ENCODE measurements around the gene ZFYVE19.

Gene ZFYVE19, protein sequence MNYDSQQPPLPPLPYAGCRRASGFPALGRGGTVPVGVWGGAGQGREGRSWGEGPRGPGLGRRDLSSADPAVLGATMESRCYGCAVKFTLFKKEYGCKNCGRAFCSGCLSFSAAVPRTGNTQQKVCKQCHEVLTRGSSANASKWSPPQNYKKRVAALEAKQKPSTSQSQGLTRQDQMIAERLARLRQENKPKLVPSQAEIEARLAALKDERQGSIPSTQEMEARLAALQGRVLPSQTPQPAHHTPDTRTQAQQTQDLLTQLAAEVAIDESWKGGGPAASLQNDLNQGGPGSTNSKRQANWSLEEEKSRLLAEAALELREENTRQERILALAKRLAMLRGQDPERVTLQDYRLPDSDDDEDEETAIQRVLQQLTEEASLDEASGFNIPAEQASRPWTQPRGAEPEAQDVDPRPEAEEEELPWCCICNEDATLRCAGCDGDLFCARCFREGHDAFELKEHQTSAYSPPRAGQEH

DNA sequence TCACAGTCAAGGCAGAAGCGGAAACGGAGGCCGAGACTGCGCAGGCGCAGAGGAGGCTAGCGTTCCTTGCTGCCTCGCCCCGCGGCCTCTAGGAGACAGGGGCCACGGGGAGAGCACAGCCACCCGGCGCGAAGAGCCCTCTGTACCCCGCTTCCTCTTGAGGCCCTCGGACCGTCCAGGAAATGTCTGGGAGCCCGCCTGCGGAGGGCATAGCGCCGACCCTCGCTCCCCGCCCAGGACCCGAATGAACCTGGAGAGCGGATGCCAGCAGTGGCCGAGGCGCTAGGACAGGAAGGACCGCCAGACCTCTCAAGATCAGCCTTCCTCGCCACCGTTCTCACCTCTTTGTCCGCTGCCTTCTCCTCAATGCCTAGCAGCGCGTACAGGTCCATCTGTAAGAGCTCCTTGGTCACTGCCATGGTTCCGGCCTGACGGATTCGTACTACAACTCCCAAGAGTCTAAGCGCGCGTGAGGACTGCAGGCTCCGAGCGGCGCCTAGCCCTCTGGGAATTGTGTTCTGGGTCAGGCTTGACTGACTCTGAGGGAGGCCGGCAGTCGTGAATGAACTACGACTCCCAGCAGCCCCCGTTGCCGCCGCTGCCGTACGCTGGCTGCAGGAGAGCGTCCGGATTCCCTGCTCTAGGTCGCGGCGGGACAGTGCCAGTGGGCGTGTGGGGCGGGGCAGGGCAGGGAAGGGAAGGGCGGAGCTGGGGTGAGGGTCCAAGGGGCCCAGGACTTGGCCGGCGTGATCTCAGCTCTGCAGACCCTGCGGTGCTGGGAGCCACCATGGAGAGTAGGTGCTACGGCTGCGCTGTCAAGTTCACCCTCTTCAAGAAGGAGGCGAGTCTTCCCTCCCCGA, at the start of gene ZFYVE19, which contains the start of gene DNAJC17:
ZFYVE19 (plus strand) TSS at position 62 of the 860 bp plus-strand sequence; CDS start at position 563, 501 bp downstream.
DNAJC17 (minus strand) TSS at position 446 of the 860 bp plus-strand sequence; CDS start at position 419, 27 bp downstream.
- peak; percentile 95 for DNase-seq

DNA sequence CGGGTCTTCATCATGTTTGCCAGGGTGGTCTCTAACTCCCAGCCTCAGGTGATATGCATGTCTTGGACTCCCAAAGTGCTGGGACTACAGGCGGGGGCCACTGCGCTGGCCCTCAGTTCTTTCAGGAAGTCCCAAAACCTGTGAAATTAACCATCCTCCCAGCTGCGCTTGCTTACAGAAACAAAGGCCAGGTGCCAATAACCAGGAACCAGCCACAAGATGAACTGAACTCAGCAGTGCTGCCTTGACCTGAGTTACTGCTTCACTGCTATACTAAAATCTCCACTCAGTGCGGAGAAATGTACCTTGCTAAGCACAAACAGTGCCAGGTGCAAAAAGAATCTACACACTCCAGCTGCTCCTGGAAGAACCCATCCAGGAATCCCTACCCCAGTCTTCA, 46.9 kb upstream of the ZFYVE19 start:
- DNase-seq: no peak

DNA sequence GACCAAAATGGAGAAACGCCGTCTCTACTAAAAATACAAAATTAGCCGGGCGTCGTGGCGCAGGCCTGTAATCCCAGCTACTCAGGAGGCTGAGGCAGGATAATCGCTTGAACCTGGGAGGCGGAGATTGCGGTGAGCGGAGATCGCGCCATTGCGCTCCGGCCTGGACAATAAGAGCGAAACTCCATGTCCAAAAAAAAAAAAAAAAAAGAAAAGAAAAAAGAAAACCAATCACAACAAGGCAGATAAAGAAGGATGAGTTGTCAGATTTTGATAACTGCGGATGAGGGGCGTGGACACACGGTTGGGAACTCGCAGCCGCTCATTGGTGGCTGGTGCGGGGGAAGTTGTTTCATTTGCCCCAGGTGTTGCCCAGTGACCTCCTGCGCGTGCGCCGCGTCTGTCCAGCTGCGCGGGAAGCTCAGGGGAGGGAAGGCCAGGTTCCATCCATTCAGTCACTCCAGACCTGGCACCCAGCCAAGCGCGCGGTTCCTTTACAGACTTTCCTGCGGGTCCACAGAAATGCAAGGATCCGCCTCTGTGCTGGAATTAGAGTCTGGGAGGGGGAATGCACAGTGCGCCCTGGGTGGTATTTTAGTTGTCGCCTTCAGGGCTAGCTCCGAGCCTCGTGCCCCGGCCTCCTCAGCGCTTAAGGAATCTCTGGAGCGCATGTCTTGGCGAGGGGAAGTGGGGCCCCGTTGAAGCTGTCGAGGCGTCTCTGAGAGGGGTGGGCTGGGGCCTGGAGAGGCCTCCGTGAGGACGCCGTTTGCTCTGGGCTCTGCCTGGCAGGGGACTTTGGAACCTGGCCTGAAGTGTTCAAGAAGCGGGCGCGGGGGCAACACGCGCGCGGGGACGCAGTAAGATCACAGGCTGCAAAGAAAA, 43.7 kb upstream of the ZFYVE19 start:
- peak; percentile 29 for DNase-seq

DNA sequence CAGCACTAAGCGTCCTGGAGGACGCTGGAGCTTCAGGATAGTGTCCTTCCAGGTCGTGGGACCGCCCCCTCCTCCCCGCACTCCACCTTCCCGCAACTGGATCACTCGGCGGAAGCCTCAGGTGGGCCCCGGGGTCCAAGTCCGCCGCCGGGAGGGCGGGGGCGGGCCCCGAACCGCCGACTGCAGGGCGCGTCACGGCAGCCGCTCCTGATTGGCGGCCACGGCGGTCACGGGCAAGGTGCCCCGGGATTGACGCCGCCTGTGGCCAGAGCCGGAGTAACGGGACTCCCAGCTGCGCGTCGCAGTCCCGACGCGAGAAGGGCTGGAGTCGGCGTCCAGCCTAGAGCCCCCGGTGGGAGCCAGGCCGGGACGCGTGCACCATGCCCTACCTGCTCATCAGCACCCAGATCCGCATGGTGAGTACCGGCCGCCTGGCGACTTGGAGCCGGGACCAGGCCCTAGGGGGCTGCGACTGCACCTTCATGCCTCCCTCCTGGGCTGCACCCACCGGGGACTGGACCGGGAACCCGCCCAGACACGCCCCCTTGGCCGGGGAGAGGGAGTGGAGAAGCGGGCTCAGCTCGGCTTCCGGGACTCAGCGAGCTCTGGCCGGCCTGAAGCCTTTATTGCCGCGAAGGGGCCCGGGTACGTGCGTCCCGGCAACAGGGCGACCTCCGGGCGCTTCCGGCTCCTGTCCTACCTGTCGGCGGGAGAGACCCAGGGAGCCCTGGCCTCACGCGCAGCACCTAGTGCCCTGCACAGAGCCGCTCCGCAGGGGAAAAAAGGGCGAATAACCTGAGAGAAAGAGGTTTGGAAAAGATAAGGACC, 42.9 kb upstream of the ZFYVE19 start, which contains the start of gene GCHFR:
GCHFR (plus strand) TSS at position 268 of the 828 bp plus-strand sequence; CDS start at position 381, 113 bp downstream.
- DNase-seq: peak; percentile 65

DNA sequence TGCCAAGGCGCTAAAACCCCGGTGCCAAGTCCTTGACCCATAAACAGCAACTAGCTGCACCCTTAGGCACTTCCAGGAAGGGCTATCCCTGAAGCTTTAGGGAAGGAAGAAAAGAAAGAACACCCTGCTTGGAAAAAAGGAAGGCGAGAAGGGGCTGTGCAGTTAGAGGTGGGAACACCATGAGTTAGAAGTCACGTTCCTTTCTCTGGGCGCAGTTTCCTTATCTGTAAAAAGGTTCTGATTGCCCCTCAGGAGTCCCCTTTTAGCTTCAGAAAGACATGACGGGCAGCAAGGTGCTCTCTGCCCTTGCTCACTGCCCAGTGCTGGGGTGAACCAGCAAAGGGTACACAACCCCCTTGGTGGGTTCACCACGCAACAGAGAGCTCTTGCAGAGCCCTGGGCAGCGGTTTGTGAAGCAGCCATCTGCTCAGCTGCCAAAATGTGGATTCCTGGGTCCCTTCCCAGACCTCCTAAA, 42.2 kb upstream of the ZFYVE19 start:
- no peak for DNase-seq

DNA sequence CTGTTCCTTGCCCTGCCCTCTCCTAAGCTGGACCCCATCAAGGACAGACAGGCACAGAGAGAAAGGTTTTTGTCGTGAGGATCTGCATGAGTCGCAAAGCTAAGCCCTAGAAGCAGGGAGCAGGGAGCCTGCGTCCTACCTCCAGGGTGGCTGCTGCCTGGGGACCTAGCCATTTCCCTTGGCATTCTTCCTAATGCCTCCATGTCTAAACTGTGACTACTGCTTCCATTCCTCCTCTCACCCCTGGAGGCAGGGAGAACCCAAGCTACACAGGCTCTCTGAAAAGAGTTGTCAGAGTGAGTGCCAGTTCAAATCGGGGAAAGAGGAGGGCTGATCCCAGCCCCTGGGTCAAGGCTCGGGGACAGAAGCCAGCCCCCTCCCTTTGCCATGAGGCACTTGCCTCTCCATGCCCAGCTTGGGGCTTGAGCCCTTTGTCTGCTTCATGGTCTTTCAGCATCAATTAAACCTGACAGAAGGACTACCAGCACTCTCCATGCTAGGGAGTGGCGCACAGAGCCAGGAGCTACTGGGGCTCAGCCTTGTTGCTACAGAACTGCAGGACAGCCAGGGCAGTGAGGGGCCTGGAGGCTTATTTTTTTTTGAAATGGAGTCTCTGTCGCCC, 40.6 kb upstream of the ZFYVE19 start:
- DNase-seq: no peak

DNA sequence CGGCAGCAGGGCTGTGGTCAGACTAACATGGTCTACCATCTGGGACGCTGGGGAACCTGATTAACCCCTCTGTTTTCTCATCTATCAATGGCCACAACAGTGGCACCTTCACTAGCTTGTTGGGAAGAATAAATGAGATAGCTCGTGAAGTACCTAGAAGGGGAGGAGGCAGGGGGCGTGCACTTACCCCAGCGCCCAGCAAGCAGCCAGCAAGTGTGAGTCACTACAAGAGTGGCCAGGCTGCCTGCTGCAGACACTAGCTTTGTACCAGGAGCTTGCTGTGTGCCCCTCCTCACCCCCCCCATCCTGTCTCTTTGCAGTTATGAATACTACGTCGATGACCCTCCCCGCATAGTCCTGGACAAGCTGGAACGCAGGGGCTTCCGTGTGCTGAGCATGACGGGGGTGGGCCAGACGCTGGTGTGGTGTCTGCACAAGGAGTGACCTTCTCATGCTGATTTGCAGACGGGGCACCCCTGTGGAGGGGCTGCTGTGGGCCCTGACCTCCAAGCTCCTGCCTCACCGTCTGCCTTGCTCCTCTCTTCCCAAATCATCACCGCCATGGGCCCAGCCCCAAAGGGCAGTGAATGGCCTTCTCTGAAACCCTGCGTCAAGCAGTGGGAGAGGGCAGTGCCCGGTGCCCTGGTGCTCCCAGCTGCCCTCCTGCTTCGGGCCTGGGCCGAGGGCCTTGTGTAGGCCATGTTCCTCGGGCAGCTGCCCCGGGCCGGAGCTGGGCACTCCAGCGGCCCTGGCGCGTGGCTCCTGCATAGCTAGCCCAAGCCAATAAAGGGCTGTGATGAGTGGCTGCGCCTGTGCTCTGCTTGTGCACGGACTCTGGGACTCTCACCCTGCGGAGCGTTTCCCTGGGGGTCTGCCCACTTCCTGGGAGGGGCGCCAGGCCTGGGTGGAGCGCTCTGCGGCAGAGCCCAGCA, 39.7 kb upstream of the ZFYVE19 start:
- DNase-seq: no peak

DNA sequence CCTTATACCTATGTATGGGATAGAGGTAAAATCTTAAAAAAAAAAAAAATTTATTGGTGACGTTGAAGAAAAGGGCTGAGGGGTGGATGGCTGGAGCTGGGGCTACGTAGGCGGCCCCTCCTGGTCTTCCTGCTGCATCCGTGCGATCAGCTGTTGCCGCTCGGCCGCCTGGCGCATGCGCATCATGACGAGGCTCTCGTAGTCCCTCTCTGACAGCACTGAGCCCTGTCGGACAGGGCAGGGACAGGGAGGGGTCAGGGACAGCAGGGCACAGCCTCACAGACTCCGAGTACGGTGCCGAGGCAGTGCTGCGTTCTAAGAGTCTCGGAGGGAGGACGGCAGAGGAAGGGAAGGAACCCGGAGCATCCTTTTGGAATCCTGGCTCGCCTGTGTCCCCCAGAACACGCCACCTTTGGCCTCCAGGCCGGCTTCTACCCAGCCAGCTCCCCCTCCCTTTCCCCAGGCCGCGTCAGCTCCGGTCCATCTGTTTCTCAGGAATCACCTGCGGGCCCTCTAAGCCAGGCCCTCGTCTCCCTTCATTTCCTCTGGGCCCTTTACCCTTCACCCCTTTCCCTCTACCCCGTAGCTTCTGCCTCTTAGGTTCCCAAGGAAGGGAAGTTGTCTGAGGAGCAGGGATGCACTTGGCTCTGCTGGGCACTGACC, 38.9 kb upstream of the ZFYVE19 start:
- no peak for DNase-seq

DNA sequence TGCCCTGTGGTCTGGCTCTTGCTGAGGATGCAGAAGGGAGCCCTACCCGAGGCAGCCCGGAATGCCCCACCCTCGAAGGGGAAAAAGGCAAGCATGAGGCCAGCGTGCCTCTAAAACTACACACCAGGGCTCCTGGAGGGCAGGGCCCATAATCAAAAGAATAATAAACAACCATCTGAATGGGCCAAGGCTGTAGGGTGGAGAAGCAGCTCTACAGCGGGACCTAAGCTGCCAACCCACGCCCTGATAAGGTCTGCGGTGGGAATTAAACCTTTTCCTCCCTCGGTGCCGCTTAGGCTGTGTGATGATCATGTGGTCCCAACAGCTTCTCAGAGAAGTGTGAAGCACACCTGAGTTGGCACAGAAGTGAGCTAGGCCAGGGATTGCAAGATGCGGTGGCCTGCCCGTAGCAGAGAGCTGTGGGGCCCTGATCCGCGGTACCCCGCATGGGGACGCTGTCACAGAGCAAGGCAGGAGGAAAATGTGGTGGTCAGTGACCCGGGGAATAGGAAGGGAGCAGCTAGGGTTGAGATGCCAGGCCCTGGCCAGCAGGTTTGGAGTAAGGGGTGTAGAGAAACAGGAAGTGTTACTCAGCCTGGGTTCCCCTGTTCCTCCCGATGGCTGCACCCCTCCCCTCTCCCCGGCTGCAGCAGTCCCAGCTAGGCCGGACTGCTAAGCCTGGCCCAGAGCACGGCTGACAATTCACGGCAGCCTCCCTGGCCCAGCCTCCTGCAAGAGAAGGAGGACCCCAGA, 38.2 kb upstream of the ZFYVE19 start:
- no peak for DNase-seq

DNA sequence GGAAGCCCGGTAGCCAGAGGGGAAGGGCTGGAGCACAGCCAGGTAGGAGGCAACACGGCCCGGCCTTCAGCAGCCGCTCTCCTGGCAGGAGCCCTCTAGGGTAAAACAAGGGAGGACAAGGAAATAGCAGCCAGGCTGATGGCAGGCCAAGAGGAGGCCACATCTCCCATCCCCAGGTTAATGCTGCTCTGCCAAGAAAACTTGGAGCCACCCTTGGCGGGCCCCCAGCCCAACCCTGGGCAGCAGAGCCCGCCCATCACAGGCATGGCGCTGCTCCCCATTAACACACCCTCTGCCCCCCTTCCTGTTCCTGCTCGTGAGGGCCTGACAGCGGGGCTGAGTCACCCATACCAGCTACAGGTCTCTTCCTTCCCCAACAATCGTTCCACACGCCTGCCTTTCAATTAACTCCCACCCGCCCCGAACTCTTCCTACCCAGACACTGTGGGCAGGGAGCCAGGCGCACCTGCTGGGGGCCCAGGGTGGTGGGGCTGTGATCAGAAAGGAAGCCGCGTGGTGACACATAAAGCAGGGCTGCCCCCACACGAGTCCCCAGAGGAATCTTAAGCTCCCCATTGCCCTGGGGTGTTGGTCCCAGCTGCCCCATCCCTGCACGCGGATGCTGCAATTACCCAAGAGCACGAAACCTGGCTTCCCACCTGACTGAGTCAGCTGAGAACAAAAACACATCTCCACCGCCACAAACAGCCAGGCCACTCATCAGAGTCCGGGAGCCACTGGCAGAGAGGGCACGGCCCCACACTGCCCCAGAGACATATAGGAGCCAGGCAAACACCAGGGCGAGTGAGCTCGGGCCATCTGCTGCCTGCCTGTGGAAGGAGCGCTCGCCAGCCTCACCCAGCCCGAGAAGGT, 37.4 kb upstream of the ZFYVE19 start, which contains the start of gene C15orf62:
C15orf62 (plus strand) TSS at position 707 of the 873 bp plus-strand sequence. CDS start 516 bp downstream, outside the sequence.
- DNase-seq: peak; percentile 70

DNA sequence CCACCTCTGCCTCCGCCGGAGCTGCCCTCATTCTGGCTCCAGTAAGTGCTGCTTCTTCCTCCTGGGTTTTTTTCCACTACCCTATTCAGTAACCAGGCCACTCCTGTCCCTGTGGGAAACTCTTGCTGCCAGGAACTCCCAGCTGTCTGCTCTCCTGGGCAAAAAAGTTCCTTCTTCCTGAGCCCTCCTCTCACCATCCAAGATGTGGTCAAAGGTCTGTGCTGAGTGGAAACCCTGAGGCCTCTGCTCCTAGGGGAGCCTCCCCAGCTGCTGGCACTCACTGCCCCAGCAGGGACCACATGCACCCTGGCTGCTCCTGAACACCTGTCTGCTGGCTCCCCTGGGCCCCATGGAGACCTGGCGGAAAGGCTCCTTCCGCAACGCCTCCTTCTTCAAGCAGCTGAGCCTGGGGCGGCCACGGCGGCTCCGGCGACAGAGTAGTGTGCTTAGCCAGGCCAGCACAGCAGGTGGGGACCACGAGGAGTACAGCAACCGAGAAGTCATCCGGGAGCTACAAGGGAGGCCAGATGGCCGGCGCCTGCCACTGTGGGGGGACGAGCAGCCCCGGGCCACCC, 36.7 kb upstream of the ZFYVE19 start:
- no peak for DNase-seq

DNA sequence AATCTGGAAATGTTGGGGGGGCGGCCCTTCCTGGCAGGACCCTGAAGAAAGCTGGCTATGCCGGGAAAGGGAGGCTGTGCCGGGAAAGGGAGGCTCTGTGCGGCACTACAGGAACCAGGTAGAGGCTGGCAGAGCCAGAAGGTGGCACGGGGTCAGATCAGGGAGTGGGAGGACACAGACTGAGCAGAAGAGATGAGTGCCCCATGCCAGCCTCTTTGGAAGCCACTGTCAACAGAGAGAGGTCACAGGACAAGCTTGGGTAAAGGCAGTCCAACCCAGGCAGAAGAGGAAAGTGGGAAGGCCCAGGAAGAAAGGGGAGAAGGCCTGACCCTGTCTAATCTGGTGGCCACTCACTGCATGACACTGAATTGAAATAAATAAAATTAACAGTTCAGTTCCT, 35.6 kb upstream of the ZFYVE19 start:
- DNase-seq: no peak

DNA sequence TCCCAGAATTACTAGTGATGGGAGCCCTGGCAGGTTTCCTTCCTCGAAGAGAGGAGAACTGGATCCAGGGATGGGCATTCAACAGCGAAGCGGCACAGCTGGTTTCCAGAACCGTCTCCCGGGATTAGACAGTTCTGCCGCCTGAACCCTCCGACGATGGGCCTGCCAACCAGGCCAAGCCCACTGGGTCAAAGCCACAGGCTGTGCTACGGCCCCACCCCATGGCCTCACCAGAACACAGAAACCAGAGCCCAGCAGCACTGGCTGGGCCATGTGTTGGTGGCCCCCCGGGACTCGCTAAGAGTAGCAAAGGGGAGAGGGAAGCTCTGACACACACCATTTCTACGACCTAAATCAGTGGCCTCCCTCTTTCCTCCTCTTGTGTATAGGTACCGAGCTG, 34.9 kb upstream of the ZFYVE19 start:
- no peak for DNase-seq

DNA sequence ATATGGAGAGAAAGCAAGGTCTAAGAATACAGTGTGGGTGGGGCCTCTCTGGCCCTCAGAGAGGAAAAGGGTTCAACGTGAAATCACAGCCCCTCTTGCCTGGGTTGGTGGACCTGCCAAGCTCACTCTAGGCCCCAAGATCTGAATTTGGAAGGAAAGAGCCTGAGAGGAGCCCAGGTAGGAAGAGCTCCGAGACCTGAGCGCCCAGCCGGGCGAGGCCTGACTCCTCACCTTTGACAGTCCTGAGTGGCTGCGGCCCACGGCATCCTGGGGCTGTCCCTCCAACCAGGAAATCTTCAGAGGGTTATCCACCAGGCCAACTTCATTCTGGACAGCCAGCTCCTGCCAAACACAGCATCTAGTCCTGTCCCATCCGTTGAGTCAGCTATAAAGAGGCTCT, 33.4 kb upstream of the ZFYVE19 start:
- DNase-seq: no peak

DNA sequence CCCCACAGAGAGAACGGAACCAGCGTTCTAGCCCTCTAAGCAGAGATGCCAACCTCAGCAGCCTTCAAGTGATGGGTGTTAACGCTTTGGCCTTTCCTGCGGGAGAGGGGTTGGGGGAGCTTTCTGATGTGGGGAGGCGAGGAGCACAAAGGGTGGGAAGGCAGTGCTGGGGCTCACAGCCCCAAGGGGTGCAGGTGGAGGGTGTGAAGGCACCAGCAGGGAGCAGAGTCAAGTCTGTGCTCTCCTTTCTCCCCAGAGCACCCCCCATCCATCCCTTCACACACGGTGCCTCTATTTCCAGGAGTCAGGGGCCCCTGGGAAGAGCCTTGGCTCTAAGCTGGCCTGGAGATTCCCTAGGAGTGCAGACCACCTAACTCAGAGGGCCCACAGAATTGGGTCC, 33.0 kb upstream of the ZFYVE19 start:
- DNase-seq: no peak

DNA sequence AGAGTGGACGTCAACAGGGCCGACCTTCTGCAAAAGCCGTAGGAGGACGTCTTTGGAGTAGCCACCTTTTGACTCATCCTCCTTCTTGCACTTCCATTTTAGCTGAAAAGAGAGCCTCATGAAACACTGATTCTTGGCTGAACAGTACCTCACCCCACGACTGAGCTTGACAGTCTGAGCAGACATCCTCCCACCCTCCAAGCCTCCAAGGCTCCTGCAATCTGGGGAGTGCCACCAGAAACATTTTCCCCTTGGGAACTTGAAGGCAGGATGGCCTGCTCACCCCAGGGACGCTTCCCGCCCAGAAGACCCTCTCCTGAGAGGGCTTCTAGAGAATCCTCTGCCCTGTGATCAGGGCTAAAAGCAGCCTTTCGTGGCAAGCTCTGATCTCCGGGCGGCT, 31.9 kb upstream of the ZFYVE19 start:
- no peak for DNase-seq

All from stimulated activated CD4-positive, alpha-beta T cell treated with anti-CD3 and anti-CD28 coated beads, Interleukin-12 subunit alpha, Interleukin-12 subunit beta, amount 100 ng/mL, for 4 hours (primary cell).